Astrocyte (in vitro differentiated cells and primary cell): ENCODE measurements around the gene TEX19. TPM values are rescaled to one million over a fixed set of nuclear protein-coding genes. Genes with fewer than 3 reads are reported as not detected.

Source experiments
- DNase-seq: peaks from one replicate; pipeline ENCODE4 v3.0.0-alpha.2; 2010; ENCODE audit warnings: low read depth
- FAIRE-seq: peaks from 2 replicates; lab custom pipeline; 2011; peaks lifted over from hg19 to GRCh38; lab: Jason Lieb, UNC
- H2AFZ ChIP-seq: 2 replicates; pipeline ENCODE4 v1.6.0; 2012; ENCODE audit warnings: low read depth, low read length, inconsistent platforms
- H3K27ac ChIP-seq: 2 replicates; pipeline ENCODE4 v1.5.1; 2011; ENCODE audit warnings: low read depth, low read length, inconsistent platforms
- H3K27me3 ChIP-seq: 2 replicates; pipeline ENCODE4 v1.6.0; 2011; ENCODE audit warnings: low read length, inconsistent platforms; ENCODE audit not compliant: insufficient read depth
- H3K36me3 ChIP-seq: 2 replicates; pipeline ENCODE4 v1.5.1; 2011; ENCODE audit warnings: low read length, inconsistent platforms; ENCODE audit not compliant: insufficient read depth
- H3K4me1 ChIP-seq: 2 replicates; pipeline ENCODE4 v1.5.1; 2011; ENCODE audit warnings: low read length, inconsistent platforms; ENCODE audit not compliant: insufficient read depth
- H3K4me2 ChIP-seq: 2 replicates; pipeline ENCODE4 v1.6.0; 2012; ENCODE audit warnings: low read length, inconsistent platforms
- H3K4me3 ChIP-seq: 2 replicates; pipeline ENCODE4 v1.5.1; 2011; ENCODE audit warnings: low read depth, mild to moderate bottlenecking, low read length, inconsistent platforms; ENCODE audit not compliant: insufficient read depth
- H3K79me2 ChIP-seq: 2 replicates; pipeline ENCODE4 v1.6.0; 2012; ENCODE audit warnings: mild to moderate bottlenecking, low read length, inconsistent platforms; ENCODE audit not compliant: insufficient read depth
- H3K9ac ChIP-seq: 2 replicates; pipeline ENCODE4 v1.6.0; 2012; ENCODE audit warnings: mild to moderate bottlenecking, low read length, inconsistent platforms
- H3K9me3 ChIP-seq: 2 replicates; pipeline ENCODE4 v1.5.1; 2012; ENCODE audit warnings: low read depth, mild to moderate bottlenecking, low read length, inconsistent platforms; ENCODE audit not compliant: insufficient read depth
- H4K20me1 ChIP-seq: 2 replicates; pipeline ENCODE4 v1.6.0; 2012; ENCODE audit warnings: low read length, inconsistent platforms; ENCODE audit not compliant: insufficient read depth
- H3K27ac Mint-ChIP-seq: one replicate; pipeline ENCODE4 v1.8.0; 2021; ENCODE audit warnings: mild to moderate bottlenecking, mixed read lengths; ENCODE audit not compliant: unreplicated experiment
- H3K27me3 Mint-ChIP-seq: one replicate; pipeline ENCODE4 v1.8.0; 2021; ENCODE audit warnings: low read depth, mixed read lengths; ENCODE audit not compliant: unreplicated experiment
- H3K36me3 Mint-ChIP-seq: one replicate; pipeline ENCODE4 v1.8.0; 2021; ENCODE audit warnings: low read depth, mixed read lengths; ENCODE audit not compliant: unreplicated experiment
- H3K4me1 Mint-ChIP-seq: one replicate; pipeline ENCODE4 v1.8.0; 2021; ENCODE audit warnings: low read depth, mixed read lengths; ENCODE audit not compliant: unreplicated experiment
- H3K4me3 Mint-ChIP-seq: one replicate; pipeline ENCODE4 v1.8.0; 2021; ENCODE audit warnings: mild to moderate bottlenecking, moderate library complexity, mixed read lengths; ENCODE audit not compliant: unreplicated experiment
- H3K9me3 Mint-ChIP-seq: one replicate; pipeline ENCODE4 v1.8.0; 2021; ENCODE audit warnings: mild to moderate bottlenecking, mixed read lengths; ENCODE audit not compliant: unreplicated experiment
- CTCF ChIP-seq: IDR thresholded peaks from 2 replicates; pipeline ENCODE4 v1.5.1; 2011; ENCODE audit warnings: low read depth, mild to moderate bottlenecking, inconsistent platforms, low read length, moderate library complexity; ENCODE audit not compliant: insufficient read depth
- EZH2 ChIP-seq: IDR thresholded peaks from 2 replicates; pipeline ENCODE4 v1.6.1; 2012; ENCODE audit warnings: mild to moderate bottlenecking, low read length, inconsistent platforms; ENCODE audit not compliant: insufficient read depth
- total RNA-seq: library from RNA; stranded (reverse); gene quantifications from 2 replicates; pipeline ENCODE4 v1.2.1, GENCODE V29; 2021

The TEX19 gene
- total RNA-seq, 1 donor from 2014 or later: not detected

GRCh38 chr17:82361885-82362633, 3.0 kb downstream of the TEX19 start:
- no peaks in the 10 kb centered on the region for H3K36me3 ChIP-seq
- no peak overlapping the region for H3K27ac ChIP-seq
- H2AFZ ChIP-seq: no peak overlapping the region
- H3K4me1 Mint-ChIP-seq: peaks cover 2% of the 10 kb centered on the region
- H3K4me1 ChIP-seq: no peaks in the 10 kb centered on the region
- H3K9ac ChIP-seq: no peak overlapping the region
- H3K4me3 Mint-ChIP-seq: no peak overlapping the region
- no peak overlapping the region for H3K4me3 ChIP-seq
- peaks cover 4% of the 10 kb centered on the region for H3K27me3 ChIP-seq
- no peak for TF ChIP-seq EZH2
- TF ChIP-seq CTCF: no peak
- no peaks in the 10 kb centered on the region for H3K79me2 ChIP-seq
- H4K20me1 ChIP-seq: no peaks in the 10 kb centered on the region
- no peak overlapping the region for H3K27ac Mint-ChIP-seq
- H3K36me3 Mint-ChIP-seq: no peaks in the 10 kb centered on the region
- H3K27me3 Mint-ChIP-seq: peaks cover 30% of the 10 kb centered on the region
- FAIRE-seq (no peak), DNase-seq (no peak)
- no peaks in the 10 kb centered on the region for H3K9me3 ChIP-seq
- H3K9me3 Mint-ChIP-seq: no peaks in the 10 kb centered on the region
- no peak overlapping the region for H3K4me2 ChIP-seq

DNA sequence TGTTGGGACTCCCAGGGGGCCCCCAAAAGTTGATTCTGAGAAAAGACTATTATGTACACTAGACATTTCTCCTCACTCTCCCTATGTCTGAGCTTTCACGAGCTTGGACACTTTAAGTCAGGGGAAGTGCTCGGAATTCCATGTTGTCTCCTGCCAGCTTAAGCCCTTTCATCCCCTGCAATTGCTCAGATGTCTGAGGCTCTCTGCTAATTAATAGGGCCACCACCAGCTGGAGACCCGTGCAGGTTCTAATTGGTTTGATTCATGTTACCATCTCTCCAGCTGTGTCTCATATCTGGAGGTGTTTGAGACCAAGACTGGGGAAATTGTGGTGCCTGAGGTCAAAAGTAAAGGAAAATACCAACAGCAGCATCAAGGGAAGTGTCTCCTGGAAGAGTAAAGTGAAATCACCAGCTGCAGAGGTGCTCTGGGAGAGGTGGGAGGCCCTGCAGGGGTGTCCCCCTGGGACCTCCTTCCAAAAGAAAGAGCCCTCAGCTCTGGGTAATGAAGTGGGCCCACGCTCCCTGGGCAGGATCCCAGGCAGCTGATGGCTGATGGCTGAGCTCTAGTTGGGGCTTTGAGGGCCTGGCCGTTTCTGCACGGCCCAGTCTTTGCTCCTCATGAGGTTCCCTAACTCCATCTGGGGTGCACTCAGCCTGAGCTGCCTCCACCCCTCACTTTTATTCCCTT, 6.7 kb downstream of the TEX19 start:
- H3K9me3 ChIP-seq: no peaks in the 10 kb centered on the region
- TF ChIP-seq CTCF (no peak), EZH2 (no peak)
- no peaks in the 10 kb centered on the region for H3K79me2 ChIP-seq
- Mint-ChIP-seq H3K4me1 (peaks cover 2% of the 10 kb centered on the region), H3K27me3 (peaks cover 45% of the 10 kb centered on the region), H3K9me3 (no peaks in the 10 kb centered on the region), H3K36me3 (no peaks in the 10 kb centered on the region), H3K4me3 (no peak overlapping the region), H3K27ac (no peak overlapping the region)
- FAIRE-seq (no peak), DNase-seq (no peak)
- no peak overlapping the region for H3K4me2 ChIP-seq
- H3K27me3 ChIP-seq: peaks cover 18% of the 10 kb centered on the region
- no peak overlapping the region for H2AFZ ChIP-seq
- H4K20me1 ChIP-seq: no peaks in the 10 kb centered on the region
- no peak overlapping the region for H3K4me3 ChIP-seq
- no peaks in the 10 kb centered on the region for H3K36me3 ChIP-seq
- no peaks in the 10 kb centered on the region for H3K4me1 ChIP-seq
- H3K27ac ChIP-seq: no peak overlapping the region
- no peak overlapping the region for H3K9ac ChIP-seq

GRCh38 chr17:82366749-82367148, 7.7 kb downstream of the TEX19 start:
- TF ChIP-seq EZH2 (no peak), CTCF (no peak)
- Histone ChIP-seq H3K4me3 (no peak overlapping the region), H3K4me1 (no peaks in the 10 kb centered on the region), H4K20me1 (no peaks in the 10 kb centered on the region), H3K27ac (no peak overlapping the region), H3K36me3 (no peaks in the 10 kb centered on the region), H3K27me3 (peaks cover 23% of the 10 kb centered on the region), H3K9ac (no peak overlapping the region), H3K79me2 (no peaks in the 10 kb centered on the region), H3K4me2 (no peak overlapping the region), H2AFZ (no peak overlapping the region), H3K9me3 (no peaks in the 10 kb centered on the region)
- no peak overlapping the region for H3K4me3 Mint-ChIP-seq
- peaks cover 2% of the 10 kb centered on the region for H3K4me1 Mint-ChIP-seq
- H3K36me3 Mint-ChIP-seq: no peaks in the 10 kb centered on the region
- no peaks in the 10 kb centered on the region for H3K9me3 Mint-ChIP-seq
- DNase-seq (no peak), FAIRE-seq (no peak)
- H3K27ac Mint-ChIP-seq: no peak overlapping the region
- H3K27me3 Mint-ChIP-seq: peaks cover 49% of the 10 kb centered on the region
